IPS-18c (cell line): ENCODE data around the gene UBE2O.

ENCODE experiments used
- H3K4me3 ChIP-seq: 2 replicates; pipeline ENCODE4 v1.7.0; 2013; ENCODE audit warnings: low read depth, mild to moderate bottlenecking, low read length, moderate library complexity; ENCODE audit not compliant: insufficient read depth
- H3K9me3 ChIP-seq: one replicate; pipeline ENCODE4 v1.6.1; 2013; ENCODE audit warnings: mild to moderate bottlenecking, low read length, moderate library complexity; ENCODE audit not compliant: control insufficient read depth, insufficient read depth

Gene UBE2O

DNA sequence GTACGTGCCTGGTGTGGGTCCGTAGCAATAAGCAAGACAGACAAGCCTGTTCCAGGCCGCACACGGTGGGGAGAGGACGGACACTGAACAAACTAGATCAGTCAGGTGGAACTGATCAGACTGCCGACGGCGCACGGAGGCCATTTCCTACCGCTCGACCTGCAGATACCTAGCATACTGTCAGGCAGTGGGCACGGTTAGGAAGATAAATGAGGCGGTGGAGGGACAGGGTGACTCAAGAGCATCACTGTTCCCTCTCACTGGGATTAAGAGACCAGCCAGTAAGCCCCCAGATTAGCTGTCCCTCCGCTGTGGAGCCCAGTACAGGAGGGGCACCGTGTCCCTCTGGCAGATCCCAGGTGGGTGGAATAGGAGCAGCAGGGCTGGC, 19.3 kb upstream of the UBE2O start:
- Histone ChIP-seq H3K9me3 (no peaks in the 10 kb centered on the region), H3K4me3 (no peak overlapping the region)

DNA sequence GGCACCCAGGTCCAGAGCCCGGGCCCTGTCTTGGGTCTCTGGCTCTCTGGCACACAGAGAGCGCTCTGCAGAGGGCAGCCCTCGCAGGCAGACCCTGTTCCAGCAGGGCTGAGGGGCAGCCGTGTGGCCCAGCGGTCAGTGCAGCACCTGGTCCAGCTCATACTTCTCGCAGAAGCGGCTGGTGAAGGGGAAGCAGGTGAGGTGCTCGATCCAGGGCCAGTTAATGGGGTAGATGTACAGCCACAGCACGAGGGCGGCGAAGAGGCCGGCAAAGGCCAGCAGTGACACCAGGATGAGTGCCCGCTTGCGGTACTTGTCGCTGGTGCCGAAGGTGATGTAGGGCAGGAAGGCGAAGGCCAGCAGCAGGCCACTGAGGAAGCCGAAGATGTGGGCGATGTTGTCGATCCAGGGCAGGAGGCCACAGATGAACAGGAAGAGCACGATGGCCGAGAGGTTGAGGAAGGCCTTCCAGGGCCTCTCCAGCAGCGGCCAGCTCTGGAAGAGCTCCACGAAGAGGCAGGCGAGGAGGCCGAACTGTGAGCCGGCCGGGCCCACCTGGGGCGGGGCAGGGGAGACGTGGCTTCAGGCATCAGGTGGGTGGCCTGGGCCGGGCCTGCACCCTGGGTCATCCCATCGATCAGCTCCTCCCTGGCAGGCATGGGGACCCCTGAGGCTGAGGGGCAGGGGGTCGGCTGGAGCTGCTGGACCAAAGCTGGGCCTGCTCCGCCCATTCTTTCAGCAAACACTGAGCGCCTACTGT, 18.7 kb upstream of the UBE2O start:
- H3K9me3 ChIP-seq, result no peaks in the 10 kb centered on the region
- no peak overlapping the region for H3K4me3 ChIP-seq

GRCh38 chr17:76469991-76470739, 17.2 kb upstream of the UBE2O start:
- no peak overlapping the region for H3K4me3 ChIP-seq
- no peaks in the 10 kb centered on the region for H3K9me3 ChIP-seq

DNA sequence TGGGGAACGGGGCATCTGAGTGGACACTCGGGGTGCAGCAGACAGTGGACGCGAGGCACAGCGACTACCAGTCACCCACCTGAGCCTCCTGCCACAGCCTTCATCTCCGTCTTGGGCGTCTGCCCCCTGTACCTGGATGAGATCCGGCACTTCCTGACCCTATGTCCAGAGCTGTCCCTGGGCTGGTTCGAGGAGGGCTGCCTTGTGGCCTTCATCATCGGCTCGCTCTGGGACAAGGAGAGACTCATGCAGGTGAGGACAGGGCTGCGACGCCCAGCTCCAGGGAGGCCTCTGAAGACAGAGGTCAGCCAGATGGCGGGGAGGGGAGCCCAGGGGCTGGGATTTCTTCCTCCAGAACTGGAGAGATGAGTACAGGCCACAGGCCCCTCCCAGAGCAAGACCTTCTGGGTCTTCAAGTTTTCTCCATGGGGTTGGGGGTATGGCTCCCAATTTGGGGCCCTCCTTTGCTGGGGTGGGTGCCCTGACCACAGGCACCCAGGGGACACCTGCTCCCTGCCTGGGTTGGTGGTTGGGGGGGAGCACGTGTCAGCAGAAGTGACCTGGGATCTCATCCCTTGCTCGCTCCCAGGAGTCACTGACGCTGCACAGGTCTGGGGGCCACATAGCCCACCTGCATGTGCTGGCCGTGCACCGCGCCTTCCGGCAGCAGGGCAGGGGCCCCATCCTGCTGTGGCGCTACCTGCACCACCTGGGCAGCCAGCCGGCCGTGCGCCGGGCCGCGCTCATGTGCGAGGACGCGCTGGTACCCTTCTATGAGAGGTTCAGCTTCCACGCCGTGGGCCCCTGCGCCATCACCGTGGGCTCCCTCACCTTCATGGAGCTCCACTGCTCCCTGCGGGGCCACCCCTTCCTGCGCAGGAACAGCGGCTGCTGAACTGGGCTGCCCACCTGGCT, 16.4 kb upstream of the UBE2O start:
- no peak overlapping the region for H3K4me3 ChIP-seq
- H3K9me3 ChIP-seq, result no peaks in the 10 kb centered on the region

DNA sequence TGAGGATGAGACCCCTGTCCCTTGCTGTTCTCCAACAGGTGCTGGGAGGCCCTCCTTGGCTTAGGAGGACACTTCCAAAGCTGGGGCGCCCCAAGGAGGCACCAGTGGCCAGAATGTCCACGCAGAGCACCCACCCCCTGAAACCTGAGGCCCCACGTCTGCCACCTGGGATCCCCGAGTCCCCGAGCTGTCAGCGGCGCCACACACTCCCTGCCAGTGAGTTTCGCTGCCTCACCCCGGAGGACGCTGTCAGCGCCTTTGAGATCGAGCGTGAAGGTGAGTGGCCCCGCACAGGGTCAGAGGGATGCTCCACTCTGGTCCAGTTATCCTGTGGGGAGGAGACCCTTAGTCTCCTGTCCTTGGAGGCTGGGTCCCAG, 15.7 kb upstream of the UBE2O start:
- no peaks in the 10 kb centered on the region for H3K9me3 ChIP-seq
- H3K4me3 ChIP-seq, result no peak overlapping the region

GRCh38 chr17:76467809-76468633, 15.1 kb upstream of the UBE2O start:
- H3K9me3 ChIP-seq, result no peaks in the 10 kb centered on the region
- H3K4me3 ChIP-seq, result no peak overlapping the region

DNA sequence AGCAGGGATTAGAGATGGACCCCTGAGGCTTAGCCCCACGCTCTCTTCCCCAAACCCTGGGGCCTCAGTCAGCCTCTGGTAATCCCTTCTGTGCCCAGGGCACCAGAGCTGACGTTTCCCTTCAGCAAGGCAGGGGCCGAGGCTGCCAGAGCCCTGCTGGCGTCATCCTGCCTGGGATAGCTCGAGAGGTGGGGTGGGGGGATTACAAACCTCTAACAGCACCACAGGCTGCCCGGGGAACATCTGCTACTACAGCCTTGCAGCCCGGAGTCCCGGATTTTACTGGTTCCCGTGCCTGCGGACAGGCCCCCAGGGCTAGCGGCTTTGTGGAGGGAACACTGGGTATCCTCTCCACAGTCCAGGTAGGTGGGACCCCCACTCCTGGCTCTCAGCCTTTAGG, 14.4 kb upstream of the UBE2O start, which contains the start of gene AANAT:
TSS of gene AANAT (plus strand) at position 238 of the 400 bp plus-strand sequence. CDS start 1,144 bp downstream, outside the sequence.
- Histone ChIP-seq H3K4me3 (no peak within 1 kb of the TSS), H3K9me3 (no peaks in the 10 kb centered on the region)

DNA sequence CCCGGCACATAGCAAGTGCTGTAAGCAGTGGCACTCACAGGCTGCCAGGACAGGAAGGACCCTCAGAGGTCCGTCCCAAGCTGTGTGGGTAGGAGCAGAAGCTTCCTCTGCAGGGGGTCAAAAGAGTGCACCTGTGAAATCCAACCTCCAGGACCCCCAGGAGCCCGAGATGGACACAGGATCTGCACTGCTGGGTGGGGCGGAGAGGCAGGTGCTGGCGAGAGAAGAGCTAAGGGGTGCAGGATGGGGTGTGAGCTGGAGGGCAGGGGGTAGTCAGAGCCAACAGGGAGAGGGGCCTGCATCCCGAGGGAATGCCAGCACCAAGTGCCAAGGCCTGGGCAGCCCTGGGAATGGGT, 13.8 kb upstream of the UBE2O start:
- Histone ChIP-seq H3K9me3 (no peaks in the 10 kb centered on the region), H3K4me3 (no peak overlapping the region)

DNA sequence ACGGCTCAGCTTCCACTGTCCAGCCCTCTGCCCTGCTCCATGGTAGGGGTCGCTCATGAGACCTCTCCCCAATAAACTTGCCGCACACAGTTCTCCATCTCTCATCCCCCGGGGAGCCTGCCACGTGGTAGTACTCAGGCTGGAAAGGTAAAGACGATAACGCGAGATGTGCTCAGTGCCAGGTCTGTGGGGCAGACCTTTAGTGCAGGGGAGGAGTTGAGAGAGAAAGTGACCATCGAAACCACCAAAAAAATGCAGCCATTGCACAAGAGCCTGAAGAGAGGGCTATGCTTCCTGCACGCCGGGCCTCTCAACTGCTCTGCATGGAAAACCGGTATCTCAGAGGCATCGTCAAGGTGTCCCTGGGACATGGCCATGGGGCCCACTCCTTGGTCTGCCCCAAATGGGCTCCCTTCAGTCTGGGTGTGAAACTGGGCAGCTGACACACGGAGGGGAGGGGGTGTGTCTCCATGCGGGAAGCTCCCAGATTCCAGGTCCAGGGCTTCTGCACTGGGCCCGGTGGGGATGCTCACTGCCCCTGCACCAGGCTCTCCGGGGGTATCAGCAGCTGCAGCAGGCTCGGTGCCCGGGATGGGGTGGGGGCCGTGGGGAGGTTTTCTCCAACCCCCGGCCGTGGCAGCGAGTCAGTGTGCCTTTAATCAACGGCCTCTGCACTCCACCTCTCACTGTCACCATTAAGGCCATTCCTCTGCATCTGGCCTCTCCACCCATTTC, 9.8 kb upstream of the UBE2O start:
- Histone ChIP-seq H3K4me3 (no peak overlapping the region), H3K9me3 (no peaks in the 10 kb centered on the region)

- H3K4me3 ChIP-seq, result no peak overlapping the region
- H3K9me3 ChIP-seq, result no peaks in the 10 kb centered on the region
These were observed 9.0 kb upstream of the UBE2O start for GRCh38 chr17:76461765-76462555.

DNA sequence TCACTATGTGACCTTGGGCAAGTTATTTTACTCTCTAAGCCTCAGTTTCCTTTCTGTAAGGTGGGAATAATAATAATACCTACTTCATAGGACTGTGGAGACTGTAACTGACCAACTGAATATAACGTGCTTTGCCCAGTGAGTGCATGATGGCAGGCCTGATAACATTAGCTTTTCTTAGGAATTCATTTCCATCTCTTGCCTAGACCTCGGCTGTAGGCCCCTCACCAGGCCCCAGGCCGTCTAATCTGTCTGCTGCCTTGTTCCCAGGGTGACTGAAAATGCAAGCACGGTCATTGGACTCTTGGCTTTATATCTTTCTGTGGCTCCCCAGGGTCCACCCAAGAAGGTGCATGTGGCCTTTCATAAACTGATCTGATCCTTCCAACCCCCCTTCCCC, 6.7 kb upstream of the UBE2O start:
- H3K9me3 ChIP-seq, result no peaks in the 10 kb centered on the region
- H3K4me3 ChIP-seq, result no peak overlapping the region

DNA sequence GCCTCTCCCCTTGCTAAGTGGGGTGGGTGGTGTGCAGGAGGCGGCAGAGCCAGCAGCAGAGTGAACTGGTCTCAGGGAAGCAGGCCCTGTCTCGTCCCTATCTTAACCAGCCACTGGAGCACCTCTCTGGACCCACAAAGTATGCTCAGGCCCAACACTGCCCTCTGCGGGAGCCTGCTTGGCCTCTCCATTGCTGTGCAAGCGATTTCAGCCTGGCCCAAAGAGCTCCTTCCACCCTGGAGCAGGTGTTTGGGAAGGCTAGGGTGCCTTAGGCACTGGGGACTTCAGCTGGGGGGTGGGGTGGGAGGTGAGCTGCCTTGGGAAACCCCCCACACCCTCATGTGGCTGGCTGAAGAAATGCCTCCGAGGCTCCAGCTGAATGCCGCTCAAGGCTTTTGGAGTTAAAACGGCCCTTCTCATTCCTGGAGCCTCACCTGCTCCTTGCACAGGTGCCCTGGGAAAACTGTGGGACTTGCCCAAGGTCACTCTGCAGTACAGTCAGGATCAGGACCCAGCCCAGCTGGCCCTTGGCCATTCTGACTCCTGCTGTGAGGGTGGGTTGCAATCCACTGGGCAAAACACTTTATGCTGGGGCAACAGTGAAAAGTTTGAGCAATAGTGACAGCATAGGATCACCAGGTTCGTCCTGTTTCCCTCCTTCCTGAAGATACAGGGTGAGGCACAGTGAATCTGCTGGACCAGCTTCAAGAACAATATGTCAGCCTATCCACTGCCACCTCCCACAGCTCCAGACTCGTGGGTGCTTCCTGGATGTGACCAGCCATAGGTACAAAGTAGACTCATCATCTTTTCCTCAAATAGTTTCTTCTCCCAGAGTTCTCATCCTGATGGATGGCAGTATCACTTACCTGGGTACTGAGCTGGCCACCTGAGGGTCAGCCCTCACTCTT, 5.9 kb upstream of the UBE2O start:
- H3K9me3 ChIP-seq, result no peaks in the 10 kb centered on the region
- H3K4me3 ChIP-seq, result no peak overlapping the region

GRCh38 chr17:76453431-76453743, 435 bp upstream of the UBE2O start:
- no peaks in the 10 kb centered on the region for H3K9me3 ChIP-seq
- no peak overlapping the region for H3K4me3 ChIP-seq

DNA sequence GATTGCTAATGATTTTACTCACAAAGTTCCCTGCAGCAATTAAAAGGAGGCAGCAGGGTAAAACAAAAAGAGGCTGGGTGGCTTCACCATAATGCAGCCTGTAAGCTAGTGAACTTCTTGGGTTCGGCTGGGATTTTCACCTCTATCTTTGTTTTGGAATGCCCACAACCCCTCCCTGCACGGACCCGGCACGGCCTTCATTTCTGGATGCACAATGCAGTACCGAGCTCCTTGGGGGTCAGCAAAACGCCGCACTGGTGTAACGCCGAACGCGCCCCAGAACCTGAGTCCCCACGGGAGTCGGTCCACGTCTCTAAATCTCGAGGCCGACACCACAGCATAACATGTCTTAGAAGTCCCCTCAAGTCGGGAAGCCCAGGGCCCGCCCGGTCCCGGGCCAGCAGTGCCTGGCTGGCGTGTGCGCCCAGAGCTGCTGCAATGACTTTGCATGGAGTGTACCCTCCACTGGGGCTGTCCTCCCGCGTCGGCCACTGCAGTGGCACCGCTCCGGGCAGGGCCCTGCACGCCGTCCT, 759 bp downstream of the UBE2O start:
- peak overlapping the region; percentile 95 for H3K4me3 ChIP-seq

DNA sequence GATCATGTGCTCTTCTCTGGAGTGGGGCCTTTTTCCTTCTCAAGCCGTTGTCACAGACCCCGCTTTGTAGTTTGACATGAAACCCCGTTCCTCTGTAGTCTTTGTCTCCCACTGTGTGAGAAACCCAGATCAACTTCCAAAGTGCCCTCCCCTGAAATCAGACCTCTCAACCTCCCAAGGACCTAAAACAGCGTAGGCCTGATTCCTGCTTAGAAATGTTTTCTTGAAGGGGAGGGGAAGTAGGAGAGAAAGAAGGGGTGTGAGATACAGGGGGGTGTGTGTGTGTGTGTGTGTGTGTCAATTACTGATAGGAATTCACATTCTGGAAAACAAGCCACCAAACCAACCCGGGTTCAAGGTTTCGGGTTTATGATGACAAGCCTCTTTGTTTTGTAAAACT, 1.4 kb downstream of the UBE2O start:
- Histone ChIP-seq H3K9me3 (no peaks in the 10 kb centered on the region), H3K4me3 (peak overlapping the region; percentile 95; the same call in 1 of the 2 replicates)

More for the DNA sequence above, 759 bp downstream of the UBE2O start:
- no peaks in the 10 kb centered on the region for H3K9me3 ChIP-seq
